ENCODE results near the gene CDK18.

CDK18 gene

GRCh38 chr1:205576805-205577761, 72.6 kb downstream of the CDK18 start:
- TF ChIP-seq NFIC (IDR thresholded peaks at IDR 0.05) = no peak
- no peak for TF ChIP-seq FOXM1 (IDR thresholded peaks at IDR 0.05; ENCODE audit: borderline replicate concordance, low read depth)
- TF ChIP-seq ZBTB7A (IDR thresholded peaks at IDR 0.05; ENCODE audit: low read depth) = no peak
- no peak for TF ChIP-seq TEAD4 (IDR thresholded peaks at IDR 0.05)
- TF ChIP-seq YY1 (IDR thresholded peaks at IDR 0.05; ENCODE audit: low read depth) = no peak
- no peak for TF ChIP-seq EP300 (IDR thresholded peaks at IDR 0.05; ENCODE audit: borderline replicate concordance)
- TF ChIP-seq TAF1 (IDR thresholded peaks at IDR 0.05; ENCODE audit: low read depth) = no peak
- TF ChIP-seq EGR1 (IDR thresholded peaks at IDR 0.05) = no peak
- no peak for TF ChIP-seq MAX (IDR thresholded peaks at IDR 0.05)
- TF ChIP-seq RAD21 (IDR thresholded peaks at IDR 0.05; ENCODE audit: low read depth) = no peak
- TF ChIP-seq CEBPB (IDR thresholded peaks at IDR 0.05) = no peak

GRCh38 chr1:205577874-205578658, 73.6 kb downstream of the CDK18 start:
- TF ChIP-seq CREB1 (IDR thresholded peaks at IDR 0.05; ENCODE audit: low read depth) = no peak
- TF ChIP-seq RAD21 (IDR thresholded peaks at IDR 0.05; ENCODE audit: low read depth) = no peak
- TF ChIP-seq ZBTB7A (IDR thresholded peaks at IDR 0.05; ENCODE audit: low read depth) = no peak
- no peak for TF ChIP-seq CEBPB (IDR thresholded peaks at IDR 0.05)
- TF ChIP-seq USF1 (IDR thresholded peaks at IDR 0.05) = no peak
- TF ChIP-seq REST (IDR thresholded peaks at IDR 0.05; ENCODE audit: low read depth) = no peak
- TF ChIP-seq NFIC (IDR thresholded peaks at IDR 0.05) = no peak
- no peak for TF ChIP-seq FOXM1 (IDR thresholded peaks at IDR 0.05; ENCODE audit: borderline replicate concordance, low read depth)
- no peak for TF ChIP-seq MAX (IDR thresholded peaks at IDR 0.05)
- TF ChIP-seq TAF1 (IDR thresholded peaks at IDR 0.05; ENCODE audit: low read depth) = no peak
- TF ChIP-seq EP300 (IDR thresholded peaks at IDR 0.05; ENCODE audit: borderline replicate concordance) = no peak
- TF ChIP-seq TEAD4 (IDR thresholded peaks at IDR 0.05) = no peak

GRCh38 chr1:205578780-205579571, 74.5 kb downstream of the CDK18 start:
- TF ChIP-seq REST (IDR thresholded peaks at IDR 0.05; ENCODE audit: low read depth) (no peak), MAX (IDR thresholded peaks at IDR 0.05) (no peak), EGR1 (IDR thresholded peaks at IDR 0.05) (no peak), TAF1 (IDR thresholded peaks at IDR 0.05; ENCODE audit: low read depth) (no peak), NFIC (IDR thresholded peaks at IDR 0.05) (no peak), ZBTB7A (IDR thresholded peaks at IDR 0.05; ENCODE audit: low read depth) (no peak), RAD21 (IDR thresholded peaks at IDR 0.05; ENCODE audit: low read depth) (no peak), USF1 (IDR thresholded peaks at IDR 0.05) (no peak), EP300 (IDR thresholded peaks at IDR 0.05; ENCODE audit: borderline replicate concordance) (no peak), TCF12 (IDR thresholded peaks at IDR 0.05; ENCODE audit: low read depth) (no peak), FOXM1 (IDR thresholded peaks at IDR 0.05; ENCODE audit: borderline replicate concordance, low read depth) (no peak), CREB1 (IDR thresholded peaks at IDR 0.05; ENCODE audit: low read depth) (no peak), TEAD4 (IDR thresholded peaks at IDR 0.05) (no peak)

GRCh38 chr1:205579711-205580110, 75.2 kb downstream of the CDK18 start:
- TF ChIP-seq USF1 (IDR thresholded peaks at IDR 0.05) (no peak), EGR1 (IDR thresholded peaks at IDR 0.05) (no peak), TEAD4 (IDR thresholded peaks at IDR 0.05) (no peak), TCF12 (IDR thresholded peaks at IDR 0.05; ENCODE audit: low read depth) (no peak), NFIC (IDR thresholded peaks at IDR 0.05) (no peak), TAF1 (IDR thresholded peaks at IDR 0.05; ENCODE audit: low read depth) (no peak), MAX (IDR thresholded peaks at IDR 0.05) (no peak), ZBTB7A (IDR thresholded peaks at IDR 0.05; ENCODE audit: low read depth) (no peak), YY1 (IDR thresholded peaks at IDR 0.05; ENCODE audit: low read depth) (no peak), REST (IDR thresholded peaks at IDR 0.05; ENCODE audit: low read depth) (no peak), RAD21 (IDR thresholded peaks at IDR 0.05; ENCODE audit: low read depth) (no peak), EP300 (IDR thresholded peaks at IDR 0.05; ENCODE audit: borderline replicate concordance) (no peak), CEBPB (IDR thresholded peaks at IDR 0.05) (no peak), FOXM1 (IDR thresholded peaks at IDR 0.05; ENCODE audit: borderline replicate concordance, low read depth) (no peak), CREB1 (IDR thresholded peaks at IDR 0.05; ENCODE audit: low read depth) (no peak)
